Aortic smooth muscle cell (primary cell): ENCODE data around the gene CCDC68. TPM values are rescaled to one million over a fixed set of nuclear protein-coding genes. Genes with fewer than 3 reads are reported as not detected.

Experiments used
- total RNA-seq: library from RNA; depleted of rRNA; stranded (reverse); fragments of >200 nt; gene quantifications from 2 replicates; pipeline ENCODE4 v1.2.3, GENCODE V29; 2014

The CCDC68 gene, protein sequence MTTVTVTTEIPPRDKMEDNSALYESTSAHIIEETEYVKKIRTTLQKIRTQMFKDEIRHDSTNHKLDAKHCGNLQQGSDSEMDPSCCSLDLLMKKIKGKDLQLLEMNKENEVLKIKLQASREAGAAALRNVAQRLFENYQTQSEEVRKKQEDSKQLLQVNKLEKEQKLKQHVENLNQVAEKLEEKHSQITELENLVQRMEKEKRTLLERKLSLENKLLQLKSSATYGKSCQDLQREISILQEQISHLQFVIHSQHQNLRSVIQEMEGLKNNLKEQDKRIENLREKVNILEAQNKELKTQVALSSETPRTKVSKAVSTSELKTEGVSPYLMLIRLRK
- total RNA-seq, result 3.9 and 5.8 TPM in 2 replicates

GRCh38 chr18:54958704-54959625 is at the start of gene CCDC68:
Gene CCDC68, minus strand, starts transcription at chr18:54959461. Its CDS starts 16,670 bp downstream, at chr18:54942791.

Other genes with a start within 250 kb of the CCDC68 start
- 5.0 and 10.6 TPM in 2 replicates for gene RAB27B, start 131.0 kb downstream of the CCDC68 start, total RNA-seq